GM19372 (cell line): ENCODE measurements around the gene USP49.

Source experiments
- ATAC-seq: cut with Tn5 transposase; IDR thresholded peaks from one replicate; pipeline ENCODE4 v1.9.1; 2021; ENCODE audit warnings: mild to moderate bottlenecking, low read depth, moderate library complexity; ENCODE audit not compliant: unreplicated experiment

USP49 gene

DNA sequence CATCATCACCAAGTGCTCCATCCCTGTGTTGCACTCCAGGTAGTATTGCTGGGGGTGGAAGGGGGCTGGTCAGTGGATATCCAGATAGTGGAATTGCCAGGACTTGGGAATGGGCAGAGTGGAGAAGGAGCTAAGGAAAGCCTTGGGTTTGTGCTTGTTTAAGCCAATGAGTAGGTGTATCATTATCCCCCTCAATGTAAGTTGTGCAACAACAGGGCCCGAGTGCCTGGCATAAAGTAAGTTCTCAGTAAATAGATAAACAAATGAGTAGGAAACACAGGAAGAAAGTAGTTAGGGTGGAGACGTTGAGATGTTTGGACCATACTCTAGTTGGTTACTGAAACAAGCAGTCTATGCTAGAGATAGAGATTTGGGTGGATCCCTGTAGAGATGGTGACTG, 36.6 kb upstream of the USP49 start:
- no peak for ATAC-seq

DNA sequence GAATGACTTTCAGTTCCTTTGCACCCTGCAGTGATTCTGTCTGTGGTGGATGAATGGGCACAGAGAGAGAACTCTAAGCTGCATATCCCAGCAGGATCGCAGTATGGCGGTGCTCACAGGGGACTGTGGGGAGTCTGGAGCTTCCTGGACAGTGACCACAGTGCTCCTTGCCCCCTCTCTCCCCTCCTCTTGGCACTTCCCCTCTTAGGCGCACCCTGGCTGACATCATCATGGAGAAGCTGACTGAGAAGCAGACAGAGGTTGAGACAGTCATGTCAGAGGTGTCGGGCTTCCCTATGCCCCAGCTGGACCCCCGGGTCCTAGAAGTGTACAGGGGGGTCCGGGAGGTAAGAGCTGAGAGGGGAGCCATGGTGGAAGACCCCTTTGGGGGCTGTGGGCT, 34.7 kb upstream of the USP49 start:
- no peak for ATAC-seq

DNA sequence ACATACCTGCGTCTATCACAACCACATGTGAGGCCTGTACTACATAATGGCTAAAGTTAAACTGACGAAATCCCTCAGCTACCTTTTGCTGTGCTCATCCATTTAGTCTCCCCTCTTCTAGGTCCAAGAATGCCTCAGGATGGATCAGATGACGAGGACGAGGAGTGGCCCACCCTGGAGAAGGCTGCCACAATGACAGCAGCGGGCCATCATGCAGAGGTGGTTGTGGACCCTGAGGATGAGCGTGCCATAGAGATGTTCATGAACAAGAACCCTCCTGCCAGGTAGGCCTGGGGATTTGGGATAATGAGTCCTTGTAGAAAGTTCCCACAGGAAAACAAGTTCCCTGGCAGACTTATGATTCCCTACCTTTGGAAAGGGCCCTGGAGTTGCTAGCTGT, 32.1 kb upstream of the USP49 start:
- ATAC-seq: no peak

DNA sequence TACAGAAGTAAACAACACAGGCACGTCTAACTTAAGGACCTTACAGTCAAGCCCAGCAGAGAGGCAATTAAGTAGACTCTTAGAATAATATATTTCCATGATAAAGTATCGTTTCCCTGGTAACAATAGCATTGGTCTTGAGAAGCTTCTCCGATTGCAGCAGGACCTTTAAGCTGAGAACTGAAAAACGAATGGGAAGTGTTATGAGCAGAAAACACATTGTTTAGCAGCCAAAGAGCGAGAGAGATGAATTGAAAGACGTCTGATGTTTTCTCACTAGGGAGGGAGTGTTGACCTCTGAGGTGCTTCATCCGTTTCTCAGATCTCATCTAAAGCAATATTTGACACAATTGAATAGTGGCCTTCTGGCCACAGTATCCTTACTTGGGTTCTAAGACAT, 27.0 kb upstream of the USP49 start:
- ATAC-seq: no peak

DNA sequence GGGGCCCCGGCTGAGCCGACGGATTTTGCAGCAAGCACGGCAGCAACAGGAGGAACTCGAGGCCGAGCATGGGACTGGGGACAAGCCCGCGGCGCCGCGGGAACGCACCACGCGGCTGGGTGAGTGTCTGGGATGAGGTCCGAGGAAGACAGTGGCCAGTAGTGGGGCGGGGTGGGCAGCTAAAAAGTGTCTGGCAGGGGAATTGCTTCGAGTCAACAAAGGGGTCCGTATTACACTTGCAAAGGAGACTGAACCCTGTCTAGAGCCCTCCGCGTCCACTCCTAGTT, 26.5 kb upstream of the USP49 start:
- no peak for ATAC-seq

DNA sequence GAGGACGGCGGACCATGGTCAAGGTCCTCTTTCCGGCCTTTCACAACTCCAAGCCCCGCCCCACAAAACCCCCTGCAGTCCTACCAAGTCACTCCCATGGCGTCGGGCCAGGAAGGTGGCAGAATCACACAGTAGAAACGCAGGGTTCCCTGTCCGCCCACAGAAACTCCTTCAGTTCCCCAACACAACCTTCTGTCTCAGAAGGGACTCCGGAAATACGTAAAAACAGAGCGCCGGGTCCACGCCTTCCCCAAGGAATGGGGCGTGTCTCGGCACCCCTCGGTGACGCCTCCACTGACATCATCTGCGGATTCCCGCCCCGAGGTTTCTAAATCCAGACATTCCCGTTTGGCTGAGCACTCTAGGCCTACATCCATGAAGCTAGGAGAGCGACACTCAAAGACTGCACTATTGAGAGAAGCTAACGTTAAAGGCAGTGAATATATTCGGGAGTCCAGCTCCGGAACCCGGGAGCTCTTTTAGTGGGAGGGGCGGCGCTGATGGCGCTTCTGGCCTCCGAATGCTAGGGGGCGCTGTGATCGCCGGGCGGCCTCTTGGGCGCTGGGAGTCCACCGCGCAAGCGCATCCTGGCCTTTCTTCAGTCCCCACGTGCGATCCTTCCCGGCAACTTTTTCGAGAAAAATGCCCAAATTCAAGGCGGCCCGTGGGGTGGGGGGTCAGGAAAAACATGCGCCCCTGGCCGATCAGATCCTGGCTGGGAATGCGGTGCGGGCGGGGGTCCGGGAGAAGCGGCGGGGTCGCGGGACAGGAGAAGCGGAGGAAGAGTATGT, 25.9 kb upstream of the USP49 start, which contains the start of the genes BYSL and MED20:
BYSL (plus strand) TSS at position 579 of the 791 bp plus-strand sequence; CDS start at position 643, 64 bp downstream.
MED20 (minus strand) TSS at position 219 of the 791 bp plus-strand sequence; CDS start at position 98, 121 bp downstream.
- peak; percentile 91 for ATAC-seq

DNA sequence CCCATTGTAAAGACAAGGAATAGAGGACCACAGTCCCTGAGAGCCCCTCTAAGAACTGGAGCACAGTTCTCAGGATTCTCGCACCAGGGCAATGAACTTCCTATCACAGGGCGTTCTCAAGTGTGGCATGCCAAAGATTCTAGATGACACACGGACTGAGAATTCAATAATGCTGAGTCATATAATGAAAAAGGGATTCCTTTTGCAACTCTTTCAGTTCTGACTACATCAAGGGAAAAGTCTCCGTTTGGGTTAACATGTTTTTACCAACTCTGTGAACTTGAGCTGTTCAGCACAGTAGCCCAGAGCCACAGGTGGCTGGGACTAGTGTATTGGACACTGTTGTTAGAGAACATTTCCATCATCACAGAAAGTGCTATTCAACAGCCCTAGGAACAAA, 22.4 kb upstream of the USP49 start:
- ATAC-seq: no peak

DNA sequence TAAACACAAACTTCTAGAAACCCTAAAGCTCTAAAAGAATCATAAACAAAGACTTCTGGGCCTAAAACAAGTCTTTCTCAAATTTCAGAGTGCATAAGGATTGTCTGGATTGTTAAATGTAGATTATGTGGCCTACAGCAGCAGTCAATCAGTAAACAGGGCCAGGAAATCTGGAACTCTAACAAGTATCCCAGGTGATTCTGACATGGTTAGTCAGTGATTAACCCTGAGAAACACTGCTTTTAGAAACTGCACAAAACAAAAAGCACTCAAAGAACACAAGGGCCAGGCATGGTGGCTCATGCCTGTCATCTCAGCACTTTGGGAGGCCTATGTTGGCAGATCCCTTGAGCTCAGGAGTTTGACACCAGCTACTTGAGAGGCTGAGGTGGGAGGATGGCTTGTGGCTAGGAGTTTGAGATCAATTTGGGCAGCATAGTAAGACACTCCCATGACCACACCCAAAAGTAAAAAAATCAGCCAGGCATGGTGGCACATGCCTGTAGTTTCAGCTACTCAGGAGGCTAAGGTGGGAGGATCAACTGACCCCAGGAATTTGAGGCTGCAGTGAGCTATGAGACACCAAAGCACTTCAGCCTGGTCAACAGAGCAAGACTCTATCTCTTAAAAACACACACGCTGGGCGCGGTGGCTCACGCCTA, 19.8 kb upstream of the USP49 start:
- ATAC-seq: no peak

DNA sequence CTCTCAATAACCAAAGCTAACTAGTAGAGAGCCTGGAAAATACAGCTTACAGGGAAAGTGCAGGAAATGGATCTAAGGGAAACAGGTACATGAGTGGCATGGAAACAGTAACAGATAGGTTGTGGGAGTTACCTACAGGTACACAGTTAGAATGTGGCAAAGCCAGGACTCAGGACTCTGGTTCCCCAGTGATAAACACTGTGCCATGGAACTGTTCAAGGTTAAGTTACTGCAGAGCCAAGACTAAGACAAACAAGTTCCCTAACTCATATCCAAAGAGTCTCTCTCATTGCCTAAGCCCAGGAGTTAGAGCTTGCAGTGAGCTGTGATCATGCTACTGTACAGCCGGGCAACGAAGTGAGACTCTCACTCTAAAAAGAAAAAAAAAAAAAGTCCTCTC, 19.2 kb upstream of the USP49 start:
- no peak for ATAC-seq

DNA sequence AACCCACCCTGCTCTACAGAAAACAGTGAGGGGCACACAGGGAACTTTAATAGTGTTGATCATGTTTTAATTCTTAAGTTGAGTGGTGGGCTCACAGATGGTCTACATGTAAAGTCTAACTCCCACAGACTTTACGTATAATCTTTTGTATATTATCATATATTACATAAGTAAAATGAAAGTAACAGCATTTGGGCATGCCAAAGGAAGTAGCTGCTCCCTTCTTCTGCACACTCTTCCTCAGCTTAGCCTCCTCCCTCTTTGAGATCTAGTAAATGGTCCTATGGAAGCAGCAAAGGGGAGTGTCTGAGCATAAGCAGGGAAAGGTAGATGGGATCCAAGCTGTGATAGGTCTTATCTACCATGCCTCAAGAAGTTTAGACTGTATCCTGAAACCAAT, 14.6 kb upstream of the USP49 start:
- no peak for ATAC-seq

DNA sequence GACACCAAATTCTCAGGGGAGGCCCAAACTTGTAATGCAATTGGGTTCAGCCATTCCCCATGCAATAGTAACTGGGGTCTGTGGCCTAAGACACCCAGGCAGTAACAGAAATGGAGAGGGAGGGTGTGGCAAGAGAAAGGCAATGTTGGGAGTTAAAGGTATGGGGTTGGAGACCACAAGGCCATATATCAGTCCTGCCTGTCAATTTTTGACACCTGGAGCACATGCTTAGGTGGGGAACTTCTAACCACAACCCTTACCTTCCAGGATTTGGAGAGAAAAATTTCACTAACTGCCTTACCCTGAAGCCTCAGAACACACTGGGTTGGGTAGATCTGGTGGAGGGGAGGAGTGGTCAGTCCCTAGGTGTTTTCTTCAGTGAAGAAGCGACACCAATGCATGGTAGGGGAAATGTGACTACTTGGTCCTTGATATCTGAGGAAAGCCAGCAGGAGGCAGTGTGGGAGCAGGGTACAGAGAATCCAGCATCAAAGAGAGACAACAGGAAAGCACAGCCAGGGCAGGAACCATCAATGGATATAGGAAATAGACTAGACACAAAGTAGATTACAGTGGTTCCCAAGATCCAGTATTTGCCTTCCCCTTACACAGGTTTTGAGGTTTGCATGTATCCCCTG, 6.8 kb upstream of the USP49 start:
- no peak for ATAC-seq

DNA sequence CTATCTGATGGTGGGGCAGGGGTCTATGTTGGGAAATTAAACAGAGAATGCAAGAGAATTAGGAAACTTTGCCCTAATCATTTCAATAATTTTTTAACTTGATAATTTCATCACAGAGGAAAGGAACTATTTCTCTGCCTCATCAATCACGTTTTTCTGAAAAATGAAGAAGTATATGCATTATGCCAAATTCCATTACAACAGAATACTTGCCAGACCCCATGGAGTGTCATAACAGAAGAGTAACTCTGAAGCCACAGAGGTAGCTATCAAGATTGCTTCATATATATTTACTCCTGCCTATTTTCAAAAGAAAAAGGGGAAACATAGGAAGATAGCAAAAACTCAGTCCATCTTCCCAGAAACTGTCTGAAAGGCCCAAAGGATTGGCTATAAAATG, 5.7 kb upstream of the USP49 start:
- no peak for ATAC-seq

DNA sequence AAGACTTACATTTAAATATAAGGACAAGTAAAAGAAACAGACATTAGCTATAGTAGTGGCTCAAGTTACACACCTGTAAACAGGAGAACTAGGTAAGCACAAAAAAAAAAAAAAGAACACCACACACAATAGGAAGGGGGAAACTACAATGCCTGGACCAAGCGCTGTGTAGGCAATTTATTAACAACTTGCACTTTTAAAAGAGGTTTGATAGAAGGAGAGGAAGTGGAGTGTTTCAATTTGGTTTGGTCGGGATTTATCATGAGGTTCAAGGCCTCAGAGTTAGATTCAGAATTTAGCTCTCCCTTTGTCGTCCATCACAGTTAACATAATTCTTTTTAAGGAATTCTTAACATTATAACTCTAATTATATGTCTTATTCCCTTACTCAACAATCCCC, 1.1 kb upstream of the USP49 start:
- no peak for ATAC-seq

DNA sequence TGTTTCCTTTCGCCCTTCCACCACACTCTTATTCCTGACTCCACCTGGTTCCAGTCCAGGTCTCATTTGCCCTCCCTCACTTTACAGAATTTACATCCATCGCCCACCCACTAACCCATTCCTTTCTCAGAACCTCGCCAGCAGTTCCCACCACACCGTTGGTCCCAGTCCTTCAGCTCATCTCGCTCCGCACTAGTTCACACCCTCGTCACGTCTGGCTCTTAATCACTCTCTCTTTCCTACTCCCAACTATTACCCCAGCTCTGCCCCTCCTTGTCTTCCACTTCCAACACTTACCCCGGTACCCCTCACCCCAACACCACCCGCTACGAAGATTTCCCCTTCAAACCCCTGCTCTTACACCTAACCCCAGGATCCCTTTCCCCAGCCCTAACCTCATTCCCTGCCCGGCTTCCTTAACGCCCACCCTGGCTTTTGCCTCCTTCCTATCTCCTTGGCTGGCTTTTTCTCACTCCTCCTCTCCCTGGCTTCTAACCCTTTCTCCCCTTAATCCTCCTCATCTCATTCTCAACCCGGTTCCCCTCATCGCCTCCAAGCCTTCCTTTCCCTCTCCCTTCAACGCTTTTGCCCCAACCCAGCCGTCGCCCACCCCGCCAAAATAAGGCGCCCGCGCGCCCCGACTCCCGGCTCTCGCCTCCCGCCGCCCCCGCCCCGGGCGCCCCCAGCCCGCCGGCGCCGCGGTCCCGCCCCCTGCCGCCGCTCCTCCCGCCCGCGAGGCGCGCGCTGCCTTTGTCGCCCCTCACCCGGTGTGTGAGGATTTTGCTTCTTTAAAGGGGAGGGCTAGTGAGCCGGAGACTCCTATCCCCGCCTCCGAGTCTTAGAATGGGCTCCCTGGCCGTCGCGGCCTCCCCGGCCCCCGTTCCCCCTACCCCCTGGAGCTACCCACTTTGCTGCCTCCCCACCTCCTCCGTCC, 542 bp downstream of the USP49 start:
- peak; percentile 25 for ATAC-seq

DNA sequence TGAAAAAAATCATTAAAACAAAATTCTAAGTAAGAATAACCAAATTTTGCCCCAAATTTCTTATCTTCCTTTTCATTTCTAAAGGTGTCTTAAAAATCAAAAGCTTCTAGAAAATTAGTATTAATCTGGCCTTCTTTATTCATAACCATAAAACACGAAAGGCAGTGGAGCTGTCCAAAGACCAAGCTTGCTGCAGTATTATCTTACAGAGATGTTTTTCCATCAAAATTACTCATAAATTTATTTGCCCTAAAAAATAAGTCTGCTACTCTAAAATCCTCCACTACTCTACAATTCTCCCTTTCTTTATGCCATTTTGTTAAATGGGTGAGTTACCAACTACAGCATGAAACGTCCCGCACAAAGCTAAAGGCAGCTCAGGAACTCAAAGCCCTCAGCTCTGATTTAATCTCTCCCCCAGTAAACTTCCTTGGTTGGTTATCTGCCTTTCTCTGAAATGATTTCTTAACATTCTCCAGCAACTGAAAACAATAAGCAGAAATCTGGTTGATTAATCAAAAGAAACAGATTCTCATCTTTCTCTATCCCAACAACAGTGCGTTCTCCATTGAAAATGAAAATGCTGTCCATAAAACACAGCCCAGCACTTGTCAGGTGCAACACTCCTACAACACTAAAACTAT, 2.1 kb downstream of the USP49 start:
- ATAC-seq: no peak

DNA sequence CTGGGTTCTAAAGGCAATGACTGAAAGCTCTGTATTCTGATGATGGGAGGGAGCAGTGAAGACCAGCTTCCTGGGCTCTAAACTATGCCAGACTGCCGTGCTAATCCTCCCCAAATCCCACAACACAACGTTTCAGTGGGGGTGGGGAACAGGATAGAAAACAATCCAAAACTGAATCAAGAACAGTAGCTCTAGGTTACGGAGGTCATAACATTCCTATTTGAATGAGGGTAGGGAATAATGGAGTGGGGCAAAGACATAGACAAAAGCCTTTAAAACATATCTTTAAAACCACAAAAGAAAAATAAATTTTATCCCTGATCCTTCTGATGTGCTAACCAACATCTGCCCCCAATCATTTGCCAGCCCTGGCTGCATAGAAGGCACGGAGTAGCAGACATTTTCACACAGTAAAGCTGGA, 7.8 kb downstream of the USP49 start:
- no peak for ATAC-seq

DNA sequence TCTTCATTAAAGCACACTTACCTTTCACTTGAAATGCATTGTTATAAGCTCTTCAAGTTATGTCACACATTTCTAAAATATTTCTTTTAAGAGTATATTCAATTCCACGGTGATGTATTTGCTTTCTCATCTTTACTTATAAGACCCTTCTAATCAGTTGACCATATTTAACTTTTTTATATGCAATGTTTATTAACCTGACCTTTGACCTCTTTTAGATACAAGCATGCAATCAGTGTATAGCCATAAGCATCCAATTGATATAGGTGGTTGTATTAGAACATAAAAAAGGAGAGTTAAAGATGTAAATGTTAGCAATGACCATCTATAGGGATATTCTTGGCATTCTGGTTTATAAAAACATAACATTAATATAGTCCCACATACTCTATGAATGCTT, 9.2 kb downstream of the USP49 start:
- ATAC-seq: no peak

DNA sequence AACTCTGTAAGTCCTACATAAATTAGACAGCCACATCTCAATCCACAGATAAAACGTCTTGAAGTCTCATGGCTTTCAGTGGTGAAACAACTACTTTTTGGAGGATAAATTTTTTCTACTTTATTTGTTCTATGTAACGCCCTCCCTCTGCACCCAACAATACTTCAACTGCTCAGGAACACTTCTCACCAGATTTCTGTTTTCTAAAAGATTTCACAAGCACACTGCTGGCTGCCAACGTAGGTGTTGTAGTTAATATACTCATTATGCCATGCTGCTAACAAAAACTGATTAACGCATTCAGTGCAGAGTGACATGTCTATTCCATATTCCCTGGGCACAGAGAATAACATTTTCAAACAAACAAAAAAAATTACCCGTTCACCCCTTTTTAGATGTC, 10.2 kb downstream of the USP49 start:
- no peak for ATAC-seq

DNA sequence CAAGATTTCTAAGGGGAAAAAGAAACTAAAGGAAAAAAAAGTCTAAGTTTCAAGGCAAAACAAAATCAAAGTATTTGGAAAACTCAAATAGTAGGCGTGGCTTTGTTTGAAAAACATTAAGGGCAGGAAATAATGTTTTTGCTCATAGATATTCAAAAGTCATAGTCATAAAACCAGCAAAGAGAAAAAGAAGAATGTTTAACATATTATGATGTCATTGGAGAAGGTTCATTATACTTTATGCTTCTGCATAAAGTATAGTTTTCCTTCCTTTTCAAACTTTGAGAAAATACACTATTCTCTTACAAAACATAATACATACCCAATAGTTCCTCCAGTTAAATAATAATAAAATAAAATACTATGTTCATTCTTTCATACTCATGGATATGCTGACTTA, 13.7 kb downstream of the USP49 start:
- no peak for ATAC-seq

DNA sequence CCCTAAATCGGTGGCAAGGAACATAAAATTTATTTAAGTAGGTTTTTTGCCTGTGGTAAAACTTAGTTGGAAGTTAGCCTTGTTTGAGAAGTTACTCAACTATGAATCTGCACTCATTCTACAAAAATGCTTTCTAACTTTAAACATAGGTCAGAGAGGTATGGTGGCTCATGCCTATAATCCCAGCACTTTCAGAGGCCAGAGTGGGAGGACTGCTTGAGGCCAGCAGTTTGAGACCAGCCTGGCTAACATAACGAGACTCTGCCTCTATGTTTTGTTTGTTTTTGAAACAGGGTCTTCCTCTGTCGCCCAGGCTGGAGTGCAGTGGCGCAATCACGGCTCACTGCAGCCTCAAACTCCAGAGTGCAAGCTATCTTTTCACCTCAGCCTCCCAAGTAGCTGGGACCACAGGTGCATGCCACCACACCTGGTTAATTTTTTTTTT, 16.2 kb downstream of the USP49 start:
- no peak for ATAC-seq
